ENCODE results near the gene FXYD4. TPM values are rescaled to one million over a fixed set of nuclear protein-coding genes. Genes with fewer than 3 reads are reported as not detected.

The FXYD4 gene
- total and polyA plus RNA-seq, 2 of the 8 experiments (the other 6 are each of a cell fraction or from before 2014, with no cell fraction given) = not detected

DNA sequence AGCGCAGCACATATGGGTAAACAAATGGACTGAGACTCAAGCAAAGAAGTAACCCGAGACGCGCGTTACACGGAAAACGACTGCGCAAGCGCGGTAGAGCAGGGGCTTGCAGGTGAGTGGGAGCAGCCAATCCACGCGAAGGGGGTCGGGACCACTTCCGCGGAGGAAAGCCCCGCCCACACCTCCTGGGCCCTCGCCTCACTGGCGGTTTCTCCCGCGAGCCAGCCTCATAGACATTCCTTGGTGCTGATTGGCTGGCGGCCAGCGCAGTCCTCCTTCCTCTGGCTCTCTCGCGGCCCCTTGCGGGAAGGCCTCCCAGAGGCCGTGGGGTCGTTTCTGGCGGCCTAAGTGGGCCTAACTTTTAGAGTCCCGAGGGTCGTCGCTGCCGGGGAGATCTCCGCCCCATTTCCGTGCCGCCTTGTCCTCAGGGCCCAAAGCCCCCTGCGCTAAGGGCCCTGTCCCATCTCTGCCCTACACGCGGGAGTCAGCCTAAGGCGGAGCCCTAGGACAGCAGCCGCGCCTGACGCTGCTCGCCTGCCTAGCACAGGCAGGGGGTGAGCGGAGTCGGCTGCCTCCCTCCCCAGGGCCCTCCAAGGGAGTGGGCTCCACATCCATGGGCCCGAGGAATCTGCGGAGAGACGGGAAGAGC, 9.1 kb upstream of the FXYD4 start:
- Histone ChIP-seq H4K8ac (ENCODE audit: extremely low read depth, insufficient read depth, low read length) (peak overlapping the region; percentile 96), H3K79me1 (ENCODE audit: low read depth, low read length) (no peaks in the 10 kb centered on the region), H3K23ac (ENCODE audit: insufficient read length) (no peak overlapping the region), H2AFZ (ENCODE audit: low read length) (peak overlapping the region; percentile 85), H2BK12ac (ENCODE audit: low read depth, low read length) (no peak overlapping the region), H3K27ac (ENCODE audit: low read depth, low read length) (peak overlapping the region; percentile 32; the same call in 1 of the 2 replicates), H3K56ac (replicated peaks; ENCODE audit: insufficient read length, low read depth, low read length) (peak overlapping the region; percentile 54), H3K79me2 (ENCODE audit: control insufficient read depth in 1 of 2, insufficient read depth in 2 of 2, low read length in 2 of 2) (no peaks in the 10 kb centered on the region), H3K23me2 (ENCODE audit: low read depth, low read length) (peaks cover 9% of the 10 kb centered on the region; the same call in 1 of the 2 replicates), H4K91ac (replicated peaks; ENCODE audit: insufficient read length, low read length) (peak overlapping the region; percentile 82), H2BK15ac (ENCODE audit: low read length) (peak overlapping the region; percentile 98), H2BK120ac (replicated peaks; ENCODE audit: low read depth, low read length) (peak overlapping the region; percentile 37), H3K36me3 (ENCODE audit: control insufficient read depth in 2 of 4, insufficient read depth in 4 of 4, low read length in 3 of 4) (no peaks in the 10 kb centered on the region), H2AK5ac (ENCODE audit: low read depth, low read length) (no peak overlapping the region), H4K20me1 (replicated peaks in 1 of 2; ENCODE audit: control insufficient read depth in 1 of 2, insufficient read depth in 2 of 2, low read length in 2 of 2) (no peaks in the 10 kb centered on the region), H3K9ac (replicated peaks in 1 of 4; ENCODE audit: extremely low read depth in 1 of 4, low read depth in 3 of 4, low read length in 3 of 4) (peak overlapping the region in 3 of 4 experiments; percentile 31 to 74 (median 34); a peak in 4 of 7 replicates), H3K4me2 (ENCODE audit: insufficient read depth in 1 of 2, low read depth in 2 of 2, low read length in 2 of 2) (peak overlapping the region; percentile 73 to 88), H4K5ac (ENCODE audit: insufficient read length, low read depth, low read length) (peak overlapping the region; percentile 80), H3K18ac (ENCODE audit: extremely low read depth, low read length) (peak overlapping the region; percentile 89), H3K4me3 (ENCODE audit: extremely low read depth in 1 of 4, insufficient read depth in 2 of 4, low read depth in 3 of 4, low read length in 4 of 4) (peak overlapping the region; percentile 49 to 69 (median 62)), H2BK20ac (ENCODE audit: low read length) (no peak overlapping the region), H2BK5ac (ENCODE audit: low read depth, low read length) (peak overlapping the region; percentile 87; the same call in 1 of the 2 replicates), H3K4ac (replicated peaks; ENCODE audit: insufficient read length, low read depth, low read length) (peak overlapping the region; percentile 83), H3K27me3 (replicated peaks in 1 of 4; ENCODE audit: control insufficient read depth in 3 of 4, extremely low read depth in 1 of 4, insufficient read depth in 3 of 4, low read length in 3 of 4) (no peaks in the 10 kb centered on the region; a peak in 2 of 7 replicates), H3K14ac (ENCODE audit: insufficient read length) (no peak overlapping the region), H3K4me1 (replicated peaks in 1 of 4; ENCODE audit: control insufficient read depth in 3 of 4, insufficient read depth in 4 of 4, low read length in 3 of 4) (peaks cover 0 to 7% (median 2%) of the 10 kb centered on the region in 4 experiments; a peak in 4 of 7 replicates), H3K9me3 (ENCODE audit: insufficient read depth in 2 of 2, low read depth in 1 of 2, low read length in 1 of 2) (no peaks in the 10 kb centered on the region)
- ChIA-PET CTCF (ENCODE audit: partially characterized antibody) (interaction anchor here (0.5 to 2.8 kb wide), 9 partner anchors 11 to 161 kb away, joined by 3 to 6 read pairs (median 4); no protein-coding TSS in a partner anchor), POLR2A (ENCODE audit: partially characterized antibody) (interaction anchor here (1.0 to 1.5 kb wide), 4 partner anchors 31 to 45 kb away, joined by 3 to 5 read pairs (median 4); no protein-coding TSS in a partner anchor)
- 11% methylated on average over 39 of the region's 48 CpGs; no CpG with 5 or more reads in 1 of the 2 experiments for WGBS, 2 experiments (ENCODE audit: extremely low coverage in 1 of 2, insufficient coverage in 1 of 2, insufficient read length in 1 of 2, insufficient replicate concordance in 2 of 2, low coverage in 1 of 2, low lambda C conversion rate in 2 of 2, missing lambda C conversion rate in 1 of 2)
- peak; percentile 65 for FAIRE-seq
- peak; percentile 86 to 92 for DNase-seq (ENCODE audit: low read depth in 1 of 2, low spot score in 2 of 2)
- TF ChIP-seq SP2 (IDR thresholded peaks at IDR 0.05; ENCODE audit: low read length) (no peak), ZNF274 (IDR thresholded peaks at IDR 0.05; ENCODE audit: borderline replicate concordance, extremely low read depth, low read length) (no peak), KDM5A (IDR thresholded peaks at IDR 0.05; ENCODE audit: low read length) (no peak), CBX5 (IDR thresholded peaks at IDR 0.05; ENCODE audit: low read depth, low read length) (no peak), PHF8 (conservative IDR thresholded peaks at IDR 0.05; ENCODE audit: low read depth, low read length) (peak; percentile 57), SIX5 (IDR thresholded peaks at IDR 0.05; ENCODE audit: low read depth, low read length) (no peak), NRF1 (IDR thresholded peaks at IDR 0.05; ENCODE audit: low read depth, low read length) (no peak), CHD2 (IDR thresholded peaks at IDR 0.05; ENCODE audit: low read length) (peak; percentile 51; the same call in 1 of the 2 replicates), JUN (IDR thresholded peaks at IDR 0.05; ENCODE audit: low read depth, low read length) (no peak), RXRA (IDR thresholded peaks at IDR 0.05; ENCODE audit: insufficient read depth, low read depth, low read length) (no peak), RFX5 (IDR thresholded peaks at IDR 0.05; ENCODE audit: borderline replicate concordance, low read depth, low read length) (no peak)
- TF ChIP-seq, protein P1, sequence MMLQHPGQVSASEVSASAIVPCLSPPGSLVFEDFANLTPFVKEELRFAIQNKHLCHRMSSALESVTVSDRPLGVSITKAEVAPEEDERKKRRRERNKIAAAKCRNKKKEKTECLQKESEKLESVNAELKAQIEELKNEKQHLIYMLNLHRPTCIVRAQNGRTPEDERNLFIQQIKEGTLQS (IDR thresholded peaks at IDR 0.05; ENCODE audit: insufficient read depth, low read depth, low read length) = no peak

Data from H1 (cell line).